ENCODE measurements around the gene FERMT3.

- TF ChIP-seq REST (IDR thresholded peaks at IDR 0.05; ENCODE audit: insufficient read depth in 1 of 2, low read depth in 2 of 2, low read length in 2 of 2) (no peak), POLR2AphosphoS5 (IDR thresholded peaks at IDR 0.05; ENCODE audit: low read depth, low read length) (no peak), FOXP2 (optimal IDR thresholded peaks at IDR 0.05; ENCODE audit: borderline replicate concordance, extremely low read depth, extremely low read length, insufficient read depth) (no peak), TAF1 (IDR thresholded peaks at IDR 0.05; ENCODE audit: borderline replicate concordance, insufficient read depth, low read length) (no peak)
These were observed 21.0 kb downstream of the FERMT3 start for GRCh38 chr11:64227405-64227956.
